Inflammatory macrophage treated with lipopolysaccharide for 1 hour (primary cell): ENCODE measurements around the gene PPP1R14C.

Source experiments
- DNase-seq, 2 donors: peaks; one replicate each; pipeline ENCODE4 v3.0.0-alpha.2; 2020 to 2022

PPP1R14C gene

GRCh38 chr6:150196942-150197745 lies 54.3 kb downstream of the PPP1R14C start:
- DNase-seq, result no peak

GRCh38 chr6:150198532-150198931 lies 55.7 kb downstream of the PPP1R14C start:
- DNase-seq, result no peak

GRCh38 chr6:150199241-150199640 lies 56.4 kb downstream of the PPP1R14C start:
- no peak for DNase-seq

- no peak for DNase-seq
Observed at GRCh38 chr6:150200428-150201100, 57.7 kb downstream of the PPP1R14C start.

GRCh38 chr6:150201285-150201684 lies 58.4 kb downstream of the PPP1R14C start:
- no peak for DNase-seq

- no peak for DNase-seq
Observed at GRCh38 chr6:150201772-150202329, 59.0 kb downstream of the PPP1R14C start.

- DNase-seq, result no peak
Observed at GRCh38 chr6:150202404-150202803, 59.6 kb downstream of the PPP1R14C start.

- no peak for DNase-seq
Observed at GRCh38 chr6:150202934-150203333, 60.1 kb downstream of the PPP1R14C start.

GRCh38 chr6:150203378-150203777 lies 60.5 kb downstream of the PPP1R14C start:
- DNase-seq, result no peak

- DNase-seq, result no peak
Observed at GRCh38 chr6:150203871-150204545, 61.2 kb downstream of the PPP1R14C start.

GRCh38 chr6:150204705-150205472 lies 62.0 kb downstream of the PPP1R14C start:
- DNase-seq, result no peak

GRCh38 chr6:150207931-150208570 lies 65.2 kb downstream of the PPP1R14C start:
- DNase-seq, result no peak

GRCh38 chr6:150208611-150209352 lies 65.9 kb downstream of the PPP1R14C start:
- no peak for DNase-seq

- no peak for DNase-seq
Observed at GRCh38 chr6:150209415-150209814, 66.6 kb downstream of the PPP1R14C start.

GRCh38 chr6:150211700-150212511 lies 69.1 kb downstream of the PPP1R14C start:
- no peak for DNase-seq

- no peak for DNase-seq
Observed at GRCh38 chr6:150212778-150213177, 69.9 kb downstream of the PPP1R14C start.

GRCh38 chr6:150213301-150213700 lies 70.5 kb downstream of the PPP1R14C start:
- no peak for DNase-seq

- DNase-seq, result no peak
Observed at GRCh38 chr6:150214310-150214709, 71.5 kb downstream of the PPP1R14C start.

- no peak for DNase-seq
Observed at GRCh38 chr6:150220634-150221551, 78.0 kb downstream of the PPP1R14C start.
